HEK293 (cell line): ENCODE measurements around the gene SYNJ2.

Experiments
- ATF2 ChIP-seq: fragments of 450-650 bp; formaldehyde crosslinking; IDR thresholded peaks from 2 replicates; pipeline ENCODE4 v1.5.1; 2016; ENCODE audit warnings: missing biosample characterization, missing genetic modification characterization, low read depth
- SALL2 ChIP-seq: fragments of 450-650 bp; formaldehyde crosslinking; IDR thresholded peaks from 2 replicates; pipeline ENCODE4 v1.5.0; 2017; ENCODE audit warnings: missing biosample characterization, mild to moderate bottlenecking, missing genetic modification characterization, borderline replicate concordance
- SP3 ChIP-seq: fragments of 450-650 bp; formaldehyde crosslinking; IDR thresholded peaks from 2 replicates; pipeline ENCODE4 v1.5.1; 2016; ENCODE audit warnings: missing biosample characterization, missing genetic modification characterization
- ZBTB1 ChIP-seq: fragments of 450-650 bp; formaldehyde crosslinking; IDR thresholded peaks from 2 replicates; pipeline ENCODE4 v1.5.1; 2016; ENCODE audit warnings: missing biosample characterization, missing genetic modification characterization
- ZBTB10 ChIP-seq: fragments of 450-650 bp; formaldehyde crosslinking; IDR thresholded peaks from 2 replicates; pipeline ENCODE4 v1.5.1; 2016; ENCODE audit warnings: missing biosample characterization, missing genetic modification characterization
- ZBTB6 ChIP-seq: fragments of 450-650 bp; formaldehyde crosslinking; IDR thresholded peaks from 2 replicates; pipeline ENCODE4 v1.5.1; 2017; ENCODE audit warnings: missing biosample characterization, missing genetic modification characterization
- ZFHX2 ChIP-seq: fragments of 450-650 bp; formaldehyde crosslinking; conservative IDR thresholded peaks from 2 replicates; pipeline ENCODE4 v1.5.1; 2016; ENCODE audit warnings: missing biosample characterization, missing genetic modification characterization
- ZNF112 ChIP-seq: fragments of 450-650 bp; formaldehyde crosslinking; IDR thresholded peaks from 2 replicates; pipeline ENCODE4 v1.5.0; 2017; ENCODE audit warnings: missing biosample characterization, missing genetic modification characterization
- ZNF114 ChIP-seq: fragments of 450-650 bp; formaldehyde crosslinking; IDR thresholded peaks from 2 replicates; pipeline ENCODE4 v1.5.0; 2017; ENCODE audit warnings: missing biosample characterization, missing genetic modification characterization
- ZNF133 ChIP-seq: fragments of 450-650 bp; formaldehyde crosslinking; IDR thresholded peaks from 2 replicates; pipeline ENCODE4 v1.5.1; 2016; ENCODE audit warnings: missing biosample characterization, missing genetic modification characterization
- ZNF148 ChIP-seq: fragments of 450-650 bp; formaldehyde crosslinking; IDR thresholded peaks from 2 replicates; pipeline ENCODE4 v1.5.0; 2017; ENCODE audit warnings: missing biosample characterization, missing genetic modification characterization, borderline replicate concordance
- ZNF16 ChIP-seq: fragments of 450-650 bp; formaldehyde crosslinking; IDR thresholded peaks from 2 replicates; pipeline ENCODE4 v1.5.1; 2016; ENCODE audit warnings: low read depth, missing biosample characterization, missing genetic modification characterization
- ZNF175 ChIP-seq: fragments of 450-650 bp; formaldehyde crosslinking; IDR thresholded peaks from 2 replicates; pipeline ENCODE4 v1.5.1; 2016; ENCODE audit warnings: missing biosample characterization, missing genetic modification characterization
- ZNF24 ChIP-seq: fragments of 450-650 bp; formaldehyde crosslinking; IDR thresholded peaks from 2 replicates; pipeline ENCODE4 v1.5.1; 2016; ENCODE audit warnings: missing biosample characterization, missing genetic modification characterization
- ZNF274 ChIP-seq, 2 experiments: fragments of 200-500 bp in 1 of 2; fragments of 450-650 bp in 1 of 2; sonication (Bioruptor generic) in 1 of 2; formaldehyde crosslinking in 1 of 2; IDR thresholded peaks; 2 replicates each; pipeline versions ENCODE4 v1.5.1 to v1.6.1; 2014 to 2016; ENCODE audit warnings: borderline replicate concordance in 1 of 2, inconsistent platforms in 1 of 2, low read length in 1 of 2, missing biosample characterization in 1 of 2, missing genetic modification characterization in 1 of 2
- ZNF324 ChIP-seq: fragments of 450-650 bp; formaldehyde crosslinking; IDR thresholded peaks from 2 replicates; pipeline ENCODE4 v1.5.1; 2016; ENCODE audit warnings: missing biosample characterization, missing genetic modification characterization
- ZNF366 ChIP-seq: fragments of 450-650 bp; formaldehyde crosslinking; conservative IDR thresholded peaks from 2 replicates; pipeline ENCODE4 v1.5.1; 2016; ENCODE audit warnings: missing biosample characterization, missing genetic modification characterization
- ZNF394 ChIP-seq: fragments of 450-650 bp; formaldehyde crosslinking; IDR thresholded peaks from 2 replicates; pipeline ENCODE4 v1.5.1; 2016; ENCODE audit warnings: missing biosample characterization, missing genetic modification characterization, mild to moderate bottlenecking, moderate library complexity, borderline replicate concordance
- ZNF398 ChIP-seq: fragments of 450-650 bp; formaldehyde crosslinking; IDR thresholded peaks from 2 replicates; pipeline ENCODE4 v1.5.1; 2017; ENCODE audit warnings: missing biosample characterization, missing genetic modification characterization
- ZNF473 ChIP-seq: fragments of 450-650 bp; formaldehyde crosslinking; IDR thresholded peaks from 2 replicates; pipeline ENCODE4 v1.5.1; 2017; ENCODE audit warnings: missing biosample characterization, missing genetic modification characterization
- ZNF48 ChIP-seq: fragments of 450-650 bp; formaldehyde crosslinking; IDR thresholded peaks from 2 replicates; pipeline ENCODE4 v1.5.1; 2016; ENCODE audit warnings: missing biosample characterization, missing genetic modification characterization
- ZNF514 ChIP-seq: fragments of 450-650 bp; formaldehyde crosslinking; IDR thresholded peaks from 2 replicates; pipeline ENCODE4 v1.5.1; 2016; ENCODE audit warnings: missing biosample characterization, missing genetic modification characterization
- ZNF521 ChIP-seq: fragments of 450-650 bp; formaldehyde crosslinking; IDR thresholded peaks from 2 replicates; pipeline ENCODE4 v1.5.1; 2017; ENCODE audit warnings: missing biosample characterization, mild to moderate bottlenecking, missing genetic modification characterization
- ZNF549 ChIP-seq: fragments of 450-650 bp; IDR thresholded peaks from 2 replicates; pipeline ENCODE4 v1.5.1; 2018; ENCODE audit warnings: missing biosample characterization, missing genetic modification characterization, mild to moderate bottlenecking, inconsistent platforms, moderate library complexity
- ZNF571 ChIP-seq: fragments of 450-650 bp; formaldehyde crosslinking; IDR thresholded peaks from 2 replicates; pipeline ENCODE4 v1.5.0; 2017; ENCODE audit warnings: missing biosample characterization, missing genetic modification characterization
- ZNF596 ChIP-seq: fragments of 450-650 bp; IDR thresholded peaks from 2 replicates; pipeline ENCODE4 v1.5.0; 2018; ENCODE audit warnings: missing biosample characterization, mild to moderate bottlenecking, missing genetic modification characterization, moderate library complexity
- ZNF626 ChIP-seq: fragments of 450-650 bp; sonication (Bioruptor Pico); formaldehyde crosslinking; IDR thresholded peaks from 2 replicates; pipeline ENCODE4 v1.5.1; 2018; ENCODE audit warnings: missing biosample characterization, missing genetic modification characterization, inconsistent platforms
- ZNF768 ChIP-seq: fragments of 450-650 bp; formaldehyde crosslinking; IDR thresholded peaks from 2 replicates; pipeline ENCODE4 v1.5.1; 2018; ENCODE audit warnings: missing biosample characterization, mild to moderate bottlenecking, missing genetic modification characterization
- ZNF792 ChIP-seq: fragments of 450-650 bp; formaldehyde crosslinking; IDR thresholded peaks from 2 replicates; pipeline ENCODE4 v1.5.1; 2016; ENCODE audit warnings: missing biosample characterization, missing genetic modification characterization
- ZNF837 ChIP-seq: fragments of 450-650 bp; formaldehyde crosslinking; IDR thresholded peaks from 2 replicates; pipeline ENCODE4 v1.5.1; 2016; ENCODE audit warnings: missing biosample characterization, missing genetic modification characterization

Gene SYNJ2

GRCh38 chr6:158031381-158032353, 50.0 kb downstream of the SYNJ2 start (continued):
- TF ChIP-seq ZNF148 (tag by site-specific recombination), result no peak
- no peak for TF ChIP-seq ZNF792 (tag by site-specific recombination)
- TF ChIP-seq ZNF112 (tag by site-specific recombination), result no peak
- TF ChIP-seq SALL2, result no peak
- no peak for TF ChIP-seq ZNF521
- TF ChIP-seq ZBTB1 (tag by site-specific recombination), result no peak
- no peak for TF ChIP-seq ATF2
- no peak for TF ChIP-seq ZNF398 (tag by site-specific recombination)
- TF ChIP-seq ZNF114 (tag by site-specific recombination), result no peak
- no peak for TF ChIP-seq ZNF514
- TF ChIP-seq ZNF324 (tag by site-specific recombination), result peak; percentile 81; the same call in 1 of the 2 replicates
- no peak for TF ChIP-seq ZNF596
- TF ChIP-seq ZFHX2 (tag by site-specific recombination), result no peak
- TF ChIP-seq ZNF626 (tag by site-specific recombination), result no peak
- no peak for TF ChIP-seq ZNF394 (tag by site-specific recombination)
- TF ChIP-seq ZNF133 (tag by site-specific recombination), result no peak
- TF ChIP-seq ZBTB10 (tag by site-specific recombination), result no peak
- no peak for TF ChIP-seq ZBTB6 (tag by site-specific recombination)
- TF ChIP-seq SP3 (tag by site-specific recombination), result no peak
- no peak for TF ChIP-seq ZNF549 (tag by site-specific recombination)
- TF ChIP-seq ZNF571 (tag by site-specific recombination), result no peak
- TF ChIP-seq ZNF48 (tag by site-specific recombination), result no peak
- TF ChIP-seq ZNF768 (tag by site-specific recombination), result no peak
- peak; percentile 87 for TF ChIP-seq ZNF24 (tag by site-specific recombination)
- no peak for TF ChIP-seq ZNF366 (tag by site-specific recombination)
- TF ChIP-seq ZNF175 (tag by site-specific recombination), result no peak
- TF ChIP-seq ZNF274 (IDR thresholded peaks at IDR 0.05; ENCODE audit: low read length), result no peak
- no peak for TF ChIP-seq ZNF274 (tag by site-specific recombination; IDR thresholded peaks at IDR 0.05; ENCODE audit: borderline replicate concordance)
- no peak for TF ChIP-seq ZNF16 (tag by site-specific recombination)
- no peak for TF ChIP-seq ZNF473 (tag by site-specific recombination)
- no peak for TF ChIP-seq ZNF837 (tag by site-specific recombination)
